Measurements from ENCODE around the gene GFER.

DNA sequence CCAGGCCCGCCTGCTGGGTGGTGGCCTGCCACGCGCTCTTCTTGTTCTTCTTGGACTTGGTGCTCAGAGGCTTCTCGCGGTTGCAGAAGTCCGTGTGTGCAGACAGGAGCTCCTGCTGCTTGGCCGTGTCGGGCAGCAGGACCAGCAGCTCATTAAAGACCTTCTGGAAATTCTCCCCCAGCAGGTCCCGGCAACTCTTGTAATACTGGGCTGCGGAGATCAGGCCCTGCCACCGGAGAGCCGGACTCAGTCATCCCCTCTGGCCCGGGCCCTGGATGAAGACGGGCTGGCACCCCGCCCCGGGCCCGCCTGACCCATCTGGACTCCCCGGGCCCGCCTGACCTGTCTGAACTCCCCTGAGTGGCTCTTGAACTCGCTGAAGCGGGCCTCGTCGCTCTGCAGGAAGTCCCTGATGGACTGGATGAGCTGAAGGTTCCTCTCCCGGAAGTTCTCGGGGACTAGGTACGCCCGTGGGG, 14.4 kb downstream of the GFER start:
- TF ChIP-seq, protein P1, sequence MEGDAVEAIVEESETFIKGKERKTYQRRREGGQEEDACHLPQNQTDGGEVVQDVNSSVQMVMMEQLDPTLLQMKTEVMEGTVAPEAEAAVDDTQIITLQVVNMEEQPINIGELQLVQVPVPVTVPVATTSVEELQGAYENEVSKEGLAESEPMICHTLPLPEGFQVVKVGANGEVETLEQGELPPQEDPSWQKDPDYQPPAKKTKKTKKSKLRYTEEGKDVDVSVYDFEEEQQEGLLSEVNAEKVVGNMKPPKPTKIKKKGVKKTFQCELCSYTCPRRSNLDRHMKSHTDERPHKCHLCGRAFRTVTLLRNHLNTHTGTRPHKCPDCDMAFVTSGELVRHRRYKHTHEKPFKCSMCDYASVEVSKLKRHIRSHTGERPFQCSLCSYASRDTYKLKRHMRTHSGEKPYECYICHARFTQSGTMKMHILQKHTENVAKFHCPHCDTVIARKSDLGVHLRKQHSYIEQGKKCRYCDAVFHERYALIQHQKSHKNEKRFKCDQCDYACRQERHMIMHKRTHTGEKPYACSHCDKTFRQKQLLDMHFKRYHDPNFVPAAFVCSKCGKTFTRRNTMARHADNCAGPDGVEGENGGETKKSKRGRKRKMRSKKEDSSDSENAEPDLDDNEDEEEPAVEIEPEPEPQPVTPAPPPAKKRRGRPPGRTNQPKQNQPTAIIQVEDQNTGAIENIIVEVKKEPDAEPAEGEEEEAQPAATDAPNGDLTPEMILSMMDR (conservative IDR thresholded peaks at IDR 0.05; ENCODE audit: low read depth, low read length): no peak
- no peak for TF ChIP-seq EZH2 (IDR thresholded peaks at IDR 0.05; ENCODE audit: borderline replicate concordance, low read depth, low read length, poor library complexity, severe bottlenecking)
